GM12878 (cell line): ENCODE data around the gene DHX57. TPM values are rescaled to one million over a fixed set of nuclear protein-coding genes. Genes with fewer than 3 reads are reported as not detected.

ENCODE experiments used
- ATAC-seq: fragments of 200-7000 bp; cut with Tn5 transposase; 3 replicates; pipeline ENCODE4 v1.9.1; 2020; ENCODE audit warnings: mild to moderate bottlenecking, moderate library complexity
- BruUV-seq: library from RNA; stranded (reverse); fragments of 400-500 nt; replicated peaks from 2 replicates; lab custom pipeline; 2021; lab: Mats Ljungman, UMichigan
- CTCF ChIA-PET: fragments of 300-600 bp; sonication (Branson Sonifier 250); formaldehyde crosslinking; extraction: SDS; loops from one replicate; lab custom pipeline; 2021; ENCODE audit warnings: inconsistent platforms; lab: Yijun Ruan, JAX
- POLR2A ChIA-PET: fragments of 350-600 bp; formaldehyde crosslinking; extraction: SDS; loops from one replicate; lab custom pipeline; 2021; ENCODE audit warnings: inconsistent platforms; lab: Charles Lee
- RAD21 ChIA-PET: fragments of 300-600 bp; sonication (Branson Sonifier 250); formaldehyde crosslinking; loops from one replicate; lab custom pipeline; 2023; ENCODE audit warnings: antibody characterized with exemption; ENCODE audit not compliant: unreplicated experiment; lab: Charles Lee
- SMC1A ChIA-PET: fragments of 300-600 bp; sonication (Branson Sonifier 250); formaldehyde crosslinking; loops from one replicate; lab custom pipeline; 2023; ENCODE audit not compliant: unreplicated experiment, uncharacterized antibody; lab: Charles Lee
- DNase-seq: peaks from one replicate; pipeline ENCODE4 v3.0.0-alpha.2; 2011; ENCODE audit warnings: low read depth, low spot score
- FAIRE-seq: peaks from 3 replicates; lab custom pipeline; 2011; peaks lifted over from hg19 to GRCh38; lab: Jason Lieb, UNC
- H2AFZ ChIP-seq: 2 replicates; pipeline ENCODE4 v1.6.0; 2011; ENCODE audit warnings: low read depth, low read length, control low read depth; ENCODE audit not compliant: control insufficient read depth
- H3K27ac ChIP-seq: 2 replicates; pipeline ENCODE4 v1.5.1; 2011; ENCODE audit warnings: control low read depth; ENCODE audit not compliant: control insufficient read depth, insufficient read depth
- H3K27me3 ChIP-seq, 2 experiments: replicated peaks in 1 of 2; 2 replicates each; pipeline versions ENCODE4 v1.6.0 to v1.6.1; 2011; ENCODE audit warnings: low read length in 1 of 2; ENCODE audit not compliant: control insufficient read depth in 2 of 2, insufficient read depth in 2 of 2
- H3K36me3 ChIP-seq, 2 experiments: 2 replicates each; pipeline ENCODE4 v1.5.1; 2011; ENCODE audit warnings: low read length in 1 of 2; ENCODE audit not compliant: control insufficient read depth in 2 of 2, insufficient read depth in 2 of 2
- H3K4me1 ChIP-seq: 2 replicates; pipeline ENCODE4 v1.6.1; 2011; ENCODE audit warnings: mild to moderate bottlenecking, low read length, moderate library complexity, mixed read lengths; ENCODE audit not compliant: control insufficient read depth, insufficient read depth
- H3K4me2 ChIP-seq: 2 replicates; pipeline ENCODE4 v1.6.0; 2011; ENCODE audit warnings: control low read depth; ENCODE audit not compliant: control insufficient read depth, insufficient read depth
- H3K4me3 ChIP-seq: fragments of 200-600 bp; sonication (generic); 2 replicates; pipeline ENCODE4 v1.5.1; 2016
- H3K79me2 ChIP-seq: 2 replicates; pipeline ENCODE4 v1.6.0; 2011; ENCODE audit warnings: low read length; ENCODE audit not compliant: control insufficient read depth, insufficient read depth
- H3K9ac ChIP-seq: 2 replicates; pipeline ENCODE4 v1.8.0; 2011; ENCODE audit warnings: low read length, control low read depth, mixed read lengths; ENCODE audit not compliant: control insufficient read depth, insufficient read depth
- H3K9me3 ChIP-seq: replicated peaks from 3 replicates; pipeline ENCODE4 v1.5.1; 2011; ENCODE audit warnings: mild to moderate bottlenecking, low read length; ENCODE audit not compliant: control insufficient read depth, insufficient read depth
- H4K20me1 ChIP-seq: 2 replicates; pipeline ENCODE4 v1.6.0; 2011; ENCODE audit not compliant: control insufficient read depth, insufficient read depth
- BACH1 ChIP-seq: fragments of 450-650 bp; IDR thresholded peaks from 2 replicates; pipeline ENCODE4 v1.6.1; 2017; ENCODE audit warnings: mild to moderate bottlenecking, borderline replicate concordance
- CBX3 ChIP-seq: fragments of 200-600 bp; sonication (generic); IDR thresholded peaks from 2 replicates; pipeline ENCODE4 v1.6.1; 2016; ENCODE audit warnings: low read depth, borderline replicate concordance
- EED ChIP-seq: sonication (generic); IDR thresholded peaks from 2 replicates; pipeline ENCODE4 v1.6.1; 2016; ENCODE audit warnings: antibody characterized with exemption, low read depth
- NFIC ChIP-seq: IDR thresholded peaks from 2 replicates; pipeline ENCODE4 v1.6.1; 2012; ENCODE audit warnings: low read depth, mild to moderate bottlenecking, inconsistent platforms, low read length, moderate library complexity
- NR2C1 ChIP-seq: fragments of 450-650 bp; IDR thresholded peaks from 2 replicates; pipeline ENCODE4 v1.6.1; 2017; ENCODE audit warnings: antibody characterized with exemption, mild to moderate bottlenecking, moderate library complexity
- RFX5 ChIP-seq: IDR thresholded peaks from 2 replicates; pipeline ENCODE4 v1.6.1; 2011; ENCODE audit warnings: low read depth, low read length, improper control_type of control experiment
- SMAD1 ChIP-seq: fragments of 450-650 bp; IDR thresholded peaks from 2 replicates; pipeline ENCODE4 v1.6.1; 2018; ENCODE audit warnings: mild to moderate bottlenecking, low read depth; ENCODE audit not compliant: partially characterized antibody
- SMARCA5 ChIP-seq: fragments of 450-650 bp; IDR thresholded peaks from 2 replicates; pipeline ENCODE4 v1.6.1; 2017; ENCODE audit warnings: mild to moderate bottlenecking
- WRNIP1 ChIP-seq: IDR thresholded peaks from 2 replicates; pipeline ENCODE4 v1.6.1; 2011; ENCODE audit warnings: low read depth, low read length, improper control_type of control experiment, borderline replicate concordance
- YY1 ChIP-seq: IDR thresholded peaks from 2 replicates; pipeline ENCODE4 v1.6.1; 2011; ENCODE audit warnings: low read depth, mild to moderate bottlenecking, low read length
- ZNF24 ChIP-seq: fragments of 450-650 bp; IDR thresholded peaks from 2 replicates; pipeline ENCODE4 v1.6.1; 2017; ENCODE audit warnings: antibody characterized with exemption, mild to moderate bottlenecking
- WGBS: methylation state at CpG from one replicate; pipeline ENCODE4 v1.1.6; 2016; ENCODE audit warnings: low lambda C conversion rate; ENCODE audit not compliant: insufficient replicate concordance, insufficient coverage; ENCODE audit errors: missing lambda C conversion rate; 5-methylcytosine and 5-hydroxymethylcytosine counted together
- in situ Hi-C: fragments of 300-500 bp; cut with MboI; formaldehyde crosslinking; loops from 9 replicates; pipeline ENCODE4 v1.14.3; 2018; ENCODE audit warnings: mixed read lengths
- intact Hi-C: fragments of 100-400 bp; cut with micrococcal nuclease; formaldehyde crosslinking; loops from one replicate; pipeline ENCODE4 v1.14.2; 2022; ENCODE audit not compliant: unreplicated experiment
- polyA plus RNA-seq, 11 experiments: library from polyadenylated mRNA; depleted of rRNA in 4 of 11; unstranded in 6 of 11; stranded (reverse) in 5 of 11; fragments of >200 nt; fragmentation: Nextera tagmentation in 4 of 11; fragmentation: Illumina TruSeq in 1 of 11; extraction: Ambion mirVana in 4 of 11; extraction: Trizol in 1 of 11; gene quantifications; 1 replicate in 1 of 11; 2 replicates in 10 of 11; pipeline versions ENCODE4 v1.2.1 to v1.2.3, GENCODE V29; 2011 to 2016; ENCODE audit warnings: inconsistent platforms in 2 of 11, missing spikeins in 2 of 11, low read depth in 1 of 11
- total RNA-seq, 4 experiments: library from RNA; depleted of rRNA in 3 of 4; stranded (reverse); fragments of >200 nt in 3 of 4; fragmentation: Illumina TruSeq in 1 of 4; extraction: Trizol in 1 of 4; gene quantifications; 2 replicates each; pipeline versions ENCODE4 v1.2.1 to v1.2.3, GENCODE V29; 2013 to 2021
- TF ChIP-seq, protein P1 (sequence below): fragments of 450-650 bp; IDR thresholded peaks from 2 replicates; pipeline ENCODE4 v1.6.1; 2017; ENCODE audit warnings: low read depth, mild to moderate bottlenecking, moderate library complexity
- TF ChIP-seq, protein P2 (sequence below): fragments of 450-650 bp; IDR thresholded peaks from 2 replicates; pipeline ENCODE4 v1.6.1; 2018; ENCODE audit warnings: borderline replicate concordance, mild to moderate bottlenecking; ENCODE audit not compliant: partially characterized antibody
- TF ChIP-seq, protein P3 (sequence below): IDR thresholded peaks from 2 replicates; pipeline ENCODE4 v1.6.1; 2012; ENCODE audit warnings: mild to moderate bottlenecking, low read depth, low read length

DHX57 gene
- total and polyA plus RNA-seq, 10 of the 15 experiments (the other 5 are each of a cell fraction or from before 2014, with no cell fraction given), result 6.5 to 18.0 (median 15.8) TPM

DNA sequence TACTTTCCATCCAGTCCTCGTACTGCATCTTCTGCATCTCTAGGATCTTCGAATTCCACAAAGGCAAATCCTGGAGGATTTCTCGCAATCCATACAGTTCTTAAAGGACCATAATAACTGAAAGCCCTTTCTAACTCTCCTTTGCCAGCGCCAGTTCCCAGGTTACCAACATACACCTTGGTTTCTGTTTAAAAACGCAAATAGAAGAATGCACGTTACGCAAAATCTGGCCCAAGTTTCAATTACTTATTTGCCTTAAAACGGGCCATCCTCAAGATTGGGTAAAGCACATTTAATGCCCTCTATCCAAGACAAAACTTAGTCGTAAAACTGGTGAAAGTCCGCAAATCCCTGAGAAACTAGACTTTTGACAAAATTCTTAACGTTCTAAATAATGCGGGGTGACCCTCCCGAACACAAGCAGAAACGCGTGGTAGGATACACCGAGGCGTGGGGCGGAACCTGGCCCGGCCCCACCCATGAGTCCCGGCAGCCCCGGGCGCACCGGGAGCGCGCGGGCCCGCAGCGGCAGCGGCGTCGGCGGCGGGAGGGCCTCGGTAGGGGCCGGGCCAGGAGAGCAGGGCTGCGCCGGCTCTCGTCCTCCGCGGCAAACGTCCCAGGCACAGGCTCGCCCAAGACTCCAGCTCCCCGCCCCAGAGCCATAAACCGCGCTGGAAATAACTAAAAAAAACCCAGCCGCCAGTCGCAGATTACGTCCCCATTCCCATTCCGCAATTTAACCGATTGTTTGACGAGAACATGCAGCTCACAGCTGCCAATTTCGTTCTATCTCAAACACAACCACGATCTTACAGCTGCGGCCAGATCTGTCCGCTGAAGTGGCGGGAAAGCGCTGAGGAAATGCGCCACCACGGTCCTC lies 125.5 kb downstream of the DHX57 start:
- ATAC-seq (peak; percentile 66), DNase-seq (no peak), FAIRE-seq (no peak)
- POLR2A ChIA-PET, result interaction anchor here (0.7 to 2.4 kb wide), 12 partner anchors 9 to 217 kb away, joined by 3 to 12 read pairs (median 4); partner anchors contain the start of genes DHX57 and MORN2
- Histone ChIP-seq H3K4me2 (peak overlapping the region; percentile 68), H3K79me2 (peaks cover 58% of the 10 kb centered on the region), H2AFZ (peak overlapping the region; percentile 41; the same call in 1 of the 2 replicates), H3K9ac (peak overlapping the region; percentile 97), H3K27me3 (no peaks in the 10 kb centered on the region), H3K36me3 (peaks cover 8 to 33% of the 10 kb centered on the region in 2 experiments), H3K9me3 (no peaks in the 10 kb centered on the region), H3K4me3 (peak overlapping the region; percentile 95), H3K27ac (peak overlapping the region; percentile 97), H3K4me1 (no peaks in the 10 kb centered on the region; the same call in 1 of the 2 replicates), H4K20me1 (peaks cover 2% of the 10 kb centered on the region; the same call in 1 of the 2 replicates)
- BruUV-seq, result no TSS peak
- in situ Hi-C loops, result no loop called here
- 1% methylated on average over 58 of the region's 59 CpGs for WGBS
- CTCF ChIA-PET, result interaction anchor here (1.4 to 1.8 kb wide), 3 partner anchors 9 to 168 kb away, joined by 3 to 9 read pairs (median 7); no protein-coding TSS in a partner anchor
- RAD21 ChIA-PET, result interaction anchor here (0.6 to 2.0 kb wide), 5 partner anchors 26 to 387 kb away, joined by 3 to 10 read pairs (median 5); partner anchors contain the start of gene GALM
- SMC1A ChIA-PET, result interaction anchor here (1.0 to 1.5 kb wide), 2 partner anchors 24 to 346 kb away, joined by 3 to 4 read pairs; no protein-coding TSS in a partner anchor
- intact Hi-C loops, result no loop called here
- 0 out of 2 replicates have a peak, but pooled peaks have one; percentile 73 for TF ChIP-seq SMARCA5
- TF ChIP-seq CBX3, result no peak
- TF ChIP-seq, protein P1, sequence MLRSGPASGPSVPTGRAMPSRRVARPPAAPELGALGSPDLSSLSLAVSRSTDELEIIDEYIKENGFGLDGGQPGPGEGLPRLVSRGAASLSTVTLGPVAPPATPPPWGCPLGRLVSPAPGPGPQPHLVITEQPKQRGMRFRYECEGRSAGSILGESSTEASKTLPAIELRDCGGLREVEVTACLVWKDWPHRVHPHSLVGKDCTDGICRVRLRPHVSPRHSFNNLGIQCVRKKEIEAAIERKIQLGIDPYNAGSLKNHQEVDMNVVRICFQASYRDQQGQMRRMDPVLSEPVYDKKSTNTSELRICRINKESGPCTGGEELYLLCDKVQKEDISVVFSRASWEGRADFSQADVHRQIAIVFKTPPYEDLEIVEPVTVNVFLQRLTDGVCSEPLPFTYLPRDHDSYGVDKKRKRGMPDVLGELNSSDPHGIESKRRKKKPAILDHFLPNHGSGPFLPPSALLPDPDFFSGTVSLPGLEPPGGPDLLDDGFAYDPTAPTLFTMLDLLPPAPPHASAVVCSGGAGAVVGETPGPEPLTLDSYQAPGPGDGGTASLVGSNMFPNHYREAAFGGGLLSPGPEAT, result no peak
- TF ChIP-seq, protein P2, sequence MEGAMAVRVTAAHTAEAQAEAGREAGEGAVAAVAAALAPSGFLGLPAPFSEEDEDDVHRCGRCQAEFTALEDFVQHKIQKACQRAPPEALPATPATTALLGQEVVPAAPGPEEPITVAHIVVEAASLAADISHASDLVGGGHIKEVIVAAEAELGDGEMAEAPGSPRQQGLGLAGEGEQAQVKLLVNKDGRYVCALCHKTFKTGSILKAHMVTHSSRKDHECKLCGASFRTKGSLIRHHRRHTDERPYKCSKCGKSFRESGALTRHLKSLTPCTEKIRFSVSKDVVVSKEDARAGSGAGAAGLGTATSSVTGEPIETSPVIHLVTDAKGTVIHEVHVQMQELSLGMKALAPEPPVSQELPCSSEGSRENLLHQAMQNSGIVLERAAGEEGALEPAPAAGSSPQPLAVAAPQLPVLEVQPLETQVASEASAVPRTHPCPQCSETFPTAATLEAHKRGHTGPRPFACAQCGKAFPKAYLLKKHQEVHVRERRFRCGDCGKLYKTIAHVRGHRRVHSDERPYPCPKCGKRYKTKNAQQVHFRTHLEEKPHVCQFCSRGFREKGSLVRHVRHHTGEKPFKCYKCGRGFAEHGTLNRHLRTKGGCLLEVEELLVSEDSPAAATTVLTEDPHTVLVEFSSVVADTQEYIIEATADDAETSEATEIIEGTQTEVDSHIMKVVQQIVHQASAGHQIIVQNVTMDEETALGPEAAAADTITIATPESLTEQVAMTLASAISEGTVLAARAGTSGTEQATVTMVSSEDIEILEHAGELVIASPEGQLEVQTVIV, result no peak
- TF ChIP-seq NFIC, result no peak; the same call in 1 of the 2 replicates
- peak; percentile 68 for TF ChIP-seq BACH1
- no peak for TF ChIP-seq WRNIP1
- TF ChIP-seq RFX5, result no peak
- no peak for TF ChIP-seq NR2C1
- 0 out of 2 replicates have a peak, but pooled peaks have one; percentile 6 for TF ChIP-seq EED
- 0 out of 2 replicates have a peak, but pooled peaks have one; percentile 34 for TF ChIP-seq ZNF24
- TF ChIP-seq, protein P3, sequence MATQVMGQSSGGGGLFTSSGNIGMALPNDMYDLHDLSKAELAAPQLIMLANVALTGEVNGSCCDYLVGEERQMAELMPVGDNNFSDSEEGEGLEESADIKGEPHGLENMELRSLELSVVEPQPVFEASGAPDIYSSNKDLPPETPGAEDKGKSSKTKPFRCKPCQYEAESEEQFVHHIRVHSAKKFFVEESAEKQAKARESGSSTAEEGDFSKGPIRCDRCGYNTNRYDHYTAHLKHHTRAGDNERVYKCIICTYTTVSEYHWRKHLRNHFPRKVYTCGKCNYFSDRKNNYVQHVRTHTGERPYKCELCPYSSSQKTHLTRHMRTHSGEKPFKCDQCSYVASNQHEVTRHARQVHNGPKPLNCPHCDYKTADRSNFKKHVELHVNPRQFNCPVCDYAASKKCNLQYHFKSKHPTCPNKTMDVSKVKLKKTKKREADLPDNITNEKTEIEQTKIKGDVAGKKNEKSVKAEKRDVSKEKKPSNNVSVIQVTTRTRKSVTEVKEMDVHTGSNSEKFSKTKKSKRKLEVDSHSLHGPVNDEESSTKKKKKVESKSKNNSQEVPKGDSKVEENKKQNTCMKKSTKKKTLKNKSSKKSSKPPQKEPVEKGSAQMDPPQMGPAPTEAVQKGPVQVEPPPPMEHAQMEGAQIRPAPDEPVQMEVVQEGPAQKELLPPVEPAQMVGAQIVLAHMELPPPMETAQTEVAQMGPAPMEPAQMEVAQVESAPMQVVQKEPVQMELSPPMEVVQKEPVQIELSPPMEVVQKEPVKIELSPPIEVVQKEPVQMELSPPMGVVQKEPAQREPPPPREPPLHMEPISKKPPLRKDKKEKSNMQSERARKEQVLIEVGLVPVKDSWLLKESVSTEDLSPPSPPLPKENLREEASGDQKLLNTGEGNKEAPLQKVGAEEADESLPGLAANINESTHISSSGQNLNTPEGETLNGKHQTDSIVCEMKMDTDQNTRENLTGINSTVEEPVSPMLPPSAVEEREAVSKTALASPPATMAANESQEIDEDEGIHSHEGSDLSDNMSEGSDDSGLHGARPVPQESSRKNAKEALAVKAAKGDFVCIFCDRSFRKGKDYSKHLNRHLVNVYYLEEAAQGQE, result no peak
- TF ChIP-seq YY1, result no peak
- TF ChIP-seq SMAD1, result no peak
